A549 (cell line): ENCODE measurements around the gene IGHMBP2. TPM values are rescaled to one million over a fixed set of nuclear protein-coding genes. Genes with fewer than 3 reads are reported as not detected.

Experiments used
- ATAC-seq, 2 experiments: fragments of 200-7000 bp in 1 of 2; fragments of >200 bp in 1 of 2; cut with Nextera tagmentation in 1 of 2; cut with Tn5 transposase in 1 of 2; 3 replicates each; pipeline versions ENCODE4 v1.8.0 to v1.9.1; 2018 to 2020; ENCODE audit warnings: mild to moderate bottlenecking in 1 of 2, moderate library complexity in 1 of 2
- CTCF ChIA-PET: fragments of 300-600 bp; sonication (Branson Sonifier 250); formaldehyde crosslinking; extraction: SDS; loops from one replicate; lab custom pipeline; 2021; ENCODE audit warnings: antibody characterized with exemption, inconsistent platforms; lab: Yijun Ruan, JAX
- POLR2A ChIA-PET: fragments of 350-600 bp; formaldehyde crosslinking; extraction: SDS; loops from one replicate; lab custom pipeline; 2021; ENCODE audit warnings: antibody characterized with exemption, inconsistent platforms; lab: Yijun Ruan, JAX
- DNase-seq, 2 experiments: peaks; one replicate each; pipeline versions ENCODE4 v3.0.0 to v3.0.0-alpha.2; 2011 to 2016; ENCODE audit warnings: low read depth in 1 of 2, low spot score in 1 of 2
- FAIRE-seq: peaks from 2 replicates; lab custom pipeline; 2011; peaks lifted over from hg19 to GRCh38; lab: Jason Lieb, UNC
- H3K27ac ChIP-seq, 2 experiments: fragments of >200 bp; sonication (Bioruptor Twin); formaldehyde crosslinking; 3 replicates each; pipeline ENCODE4 v1.5.1; 2016 to 2017
- H3K4me1 ChIP-seq: fragments of >200 bp; sonication (Bioruptor Twin); formaldehyde crosslinking; 3 replicates; pipeline ENCODE4 v1.6.1; 2016
- H3K4me2 ChIP-seq: fragments of >200 bp; sonication (Bioruptor Twin); formaldehyde crosslinking; 3 replicates; pipeline ENCODE4 v1.6.1; 2016
- H3K4me3 ChIP-seq: fragments of >200 bp; sonication (Bioruptor Twin); formaldehyde crosslinking; 3 replicates; pipeline ENCODE4 v1.5.1; 2016
- H3K9me3 ChIP-seq: fragments of >200 bp; sonication (Bioruptor Twin); formaldehyde crosslinking; 3 replicates; pipeline ENCODE4 v1.6.1; 2016
- ATOH8 ChIP-seq: fragments of 250-450 bp; sonication (Bioruptor Pico); IDR thresholded peaks from 2 replicates; pipeline ENCODE4 v1.5.0; 2020; ENCODE audit warnings: low read depth, mild to moderate bottlenecking, moderate library complexity
- BCL3 ChIP-seq: fragments of >200 bp; sonication (Bioruptor Twin); formaldehyde crosslinking; IDR thresholded peaks from 3 replicates; pipeline ENCODE4 v1.6.1; 2016
- BHLHE40 ChIP-seq: IDR thresholded peaks from 2 replicates; pipeline ENCODE4 v1.6.1; 2012; ENCODE audit warnings: low read depth, low read length, inconsistent platforms
- CBX8 ChIP-seq: fragments of 200-600 bp; sonication (generic); IDR thresholded peaks from 2 replicates; pipeline ENCODE4 v1.6.1; 2016
- EP300 ChIP-seq, 2 experiments: fragments of >200 bp; sonication (Bioruptor Twin); formaldehyde crosslinking; IDR thresholded peaks; 2 replicates in 1 of 2; 3 replicates in 1 of 2; pipeline ENCODE4 v1.6.1; 2016 to 2017
- ESRRA ChIP-seq: fragments of 150-350 bp; IDR thresholded peaks from 2 replicates; pipeline ENCODE4 v1.6.1; 2014; ENCODE audit warnings: mild to moderate bottlenecking, low read length, borderline replicate concordance
- FOSL2 ChIP-seq, 2 experiments: fragments of 450-650 bp in 1 of 2; fragments of >200 bp in 1 of 2; sonication (Bioruptor Twin) in 1 of 2; formaldehyde crosslinking; IDR thresholded peaks; 2 replicates each; pipeline versions ENCODE4 v1.5.0 to v1.6.1; 2016 to 2020; ENCODE audit warnings: mild to moderate bottlenecking in 1 of 2, moderate library complexity in 1 of 2
- FOXS1 ChIP-seq: fragments of 250-450 bp; sonication (Bioruptor Pico); IDR thresholded peaks from 2 replicates; pipeline ENCODE4 v1.5.0; 2020; ENCODE audit warnings: mild to moderate bottlenecking, moderate library complexity
- HDAC2 ChIP-seq: fragments of 200-600 bp; sonication (generic); IDR thresholded peaks from 2 replicates; pipeline ENCODE4 v1.6.1; 2016
- HES2 ChIP-seq: fragments of >200 bp; sonication (Bioruptor Twin); formaldehyde crosslinking; IDR thresholded peaks from 2 replicates; pipeline ENCODE4 v1.6.1; 2016
- HMGXB4 ChIP-seq: fragments of 250-450 bp; sonication (Bioruptor Pico); IDR thresholded peaks from 2 replicates; pipeline ENCODE4 v1.5.0; 2021; ENCODE audit warnings: mild to moderate bottlenecking, moderate library complexity, borderline replicate concordance
- HOXA7 ChIP-seq: fragments of 250-450 bp; sonication (Bioruptor Pico); IDR thresholded peaks from 2 replicates; pipeline ENCODE4 v1.5.0; 2020; ENCODE audit warnings: mild to moderate bottlenecking, moderate library complexity
- HOXB13 ChIP-seq: fragments of 250-450 bp; sonication (Bioruptor Pico); IDR thresholded peaks from 2 replicates; pipeline ENCODE4 v1.5.0; 2020; ENCODE audit warnings: low read depth, mild to moderate bottlenecking, moderate library complexity
- HOXB5 ChIP-seq: fragments of 250-450 bp; sonication (Bioruptor Pico); IDR thresholded peaks from 2 replicates; pipeline ENCODE4 v1.5.0; 2020; ENCODE audit warnings: mild to moderate bottlenecking, moderate library complexity
- JUN ChIP-seq, 2 experiments: fragments of >200 bp; sonication (Bioruptor Twin); formaldehyde crosslinking; IDR thresholded peaks; 2 replicates in 1 of 2; 3 replicates in 1 of 2; pipeline ENCODE4 v1.6.1; 2016 to 2017
- MAFK ChIP-seq: fragments of 450-650 bp; IDR thresholded peaks from 2 replicates; pipeline ENCODE4 v1.6.1; 2014; ENCODE audit not compliant: partially characterized antibody
- MYC ChIP-seq: IDR thresholded peaks from 2 replicates; pipeline ENCODE4 v1.6.1; 2012; ENCODE audit warnings: mild to moderate bottlenecking, inconsistent platforms, low read length, improper control_type of control experiment, borderline replicate concordance
- NFE2L2 ChIP-seq: fragments of 150-350 bp; conservative IDR thresholded peaks from 2 replicates; pipeline ENCODE4 v1.6.1; 2014; ENCODE audit warnings: low read length
- NR3C1 ChIP-seq: fragments of >200 bp; sonication (Bioruptor Twin); formaldehyde crosslinking; IDR thresholded peaks from 3 replicates; pipeline ENCODE4 v1.6.1; 2017
- PHF8 ChIP-seq: fragments of 200-600 bp; sonication (generic); IDR thresholded peaks from 2 replicates; pipeline ENCODE4 v1.6.1; 2016; ENCODE audit warnings: low read depth, mild to moderate bottlenecking, antibody characterized with exemption, moderate library complexity, borderline replicate concordance
- POLR2A ChIP-seq: IDR thresholded peaks from 2 replicates; pipeline ENCODE4 v1.6.1; 2012; ENCODE audit warnings: mild to moderate bottlenecking, low read length
- RARB ChIP-seq: fragments of 250-450 bp; sonication (Bioruptor Pico); IDR thresholded peaks from 2 replicates; pipeline ENCODE4 v1.8.0; 2021; ENCODE audit warnings: mild to moderate bottlenecking, moderate library complexity
- RCOR1 ChIP-seq: fragments of 150-350 bp; IDR thresholded peaks from 2 replicates; pipeline ENCODE4 v1.6.1; 2014; ENCODE audit warnings: antibody characterized with exemption, low read length, low read depth
- RFX5 ChIP-seq: fragments of 450-650 bp; IDR thresholded peaks from 2 replicates; pipeline ENCODE4 v1.7.1; 2014; ENCODE audit warnings: antibody characterized with exemption, mild to moderate bottlenecking, moderate library complexity
- SMC3 ChIP-seq: fragments of >200 bp; sonication (Bioruptor Twin); formaldehyde crosslinking; IDR thresholded peaks from 3 replicates; pipeline ENCODE4 v1.6.1; 2018; ENCODE audit warnings: inconsistent platforms
- SREBF2 ChIP-seq: fragments of 450-650 bp; IDR thresholded peaks from 2 replicates; pipeline ENCODE4 v1.6.1; 2014; ENCODE audit warnings: mild to moderate bottlenecking, moderate library complexity
- TFCP2L1 ChIP-seq: fragments of 250-450 bp; sonication (Bioruptor Pico); IDR thresholded peaks from 2 replicates; pipeline ENCODE4 v1.5.0; 2021; ENCODE audit warnings: mild to moderate bottlenecking
- TP53 ChIP-seq: fragments of 250-450 bp; sonication (Bioruptor Pico); IDR thresholded peaks from 2 replicates; pipeline ENCODE4 v1.5.0; 2021; ENCODE audit warnings: mild to moderate bottlenecking, moderate library complexity
- ZFP36 ChIP-seq: fragments of 450-650 bp; IDR thresholded peaks from 2 replicates; pipeline ENCODE4 v1.6.1; 2014; ENCODE audit warnings: borderline replicate concordance; ENCODE audit not compliant: partially characterized antibody
- WGBS: methylation state at CpG from one replicate; pipeline ENCODE4 v1.1.6; 2017; ENCODE audit errors: missing lambda C conversion rate; 5-methylcytosine and 5-hydroxymethylcytosine counted together
- polyA plus RNA-seq, 4 experiments: library from polyadenylated mRNA; depleted of rRNA in 3 of 4; stranded (reverse); fragments of >200 nt; fragmentation: RNase III in 1 of 4; extraction: RNeasy Plus Mini Kit Qiagen cat#74134 plus additional on column Dnase treatment in 1 of 4; gene quantifications; 2 replicates in 3 of 4; 3 replicates in 1 of 4; pipeline ENCODE4 v1.2.3, GENCODE V29; 2011 to 2017

IGHMBP2 gene
- polyA plus RNA-seq, 2 of the 4 experiments (the other 2 are of a cell fraction) = 11.9 to 12.8 TPM

DNA sequence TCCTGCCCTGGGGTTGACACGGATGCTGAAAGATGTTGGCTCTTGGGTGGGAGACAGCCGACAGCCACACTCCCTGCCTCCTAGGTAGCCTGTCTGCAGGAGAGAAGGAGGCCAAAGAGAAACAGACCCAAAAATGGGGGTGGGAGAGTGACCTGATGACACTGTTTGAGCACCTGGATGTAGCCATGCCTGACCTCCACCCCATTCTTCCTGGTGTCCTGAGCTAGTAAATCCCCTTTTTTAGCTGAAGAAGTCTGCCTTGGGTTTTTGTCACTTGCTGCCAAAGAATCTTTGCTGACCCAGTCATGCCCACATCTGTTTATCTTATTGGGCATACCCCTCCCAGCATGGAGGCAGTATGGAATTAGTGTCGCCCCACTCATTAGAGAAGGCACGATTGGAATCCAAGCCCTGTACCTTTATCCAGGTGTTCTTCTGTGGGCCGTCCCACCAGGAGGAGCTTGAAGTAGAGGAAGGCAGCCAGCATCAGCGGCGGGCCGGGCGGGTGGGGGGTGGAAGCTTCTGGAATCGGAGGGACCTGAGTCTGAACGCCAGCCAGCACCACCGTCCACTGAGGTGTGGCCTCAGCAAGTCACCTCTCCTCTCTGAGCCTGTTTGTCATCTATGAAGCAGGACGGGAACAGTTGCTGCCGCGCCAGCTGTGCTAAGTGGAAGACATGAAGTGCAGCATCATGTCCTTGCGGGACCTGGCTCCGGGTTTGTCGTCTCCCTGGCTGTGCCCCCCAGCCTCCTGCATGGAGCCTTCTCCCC lies 37.8 kb downstream of the IGHMBP2 start:
- ATAC-seq (no peak), FAIRE-seq (no peak), DNase-seq (no peak)
- 94% methylated on average over 15 of the region's 18 CpGs for WGBS
- Histone ChIP-seq H3K4me2 (no peak overlapping the region), H3K4me1 (no peaks in the 10 kb centered on the region), H3K9me3 (no peaks in the 10 kb centered on the region), H3K4me3 (no peak overlapping the region), H3K27ac (no peak overlapping the region)
- TF ChIP-seq HOXA7 (CRISPR knock-in tag) = no peak
- POLR2A ChIA-PET = no interaction called here
- CTCF ChIA-PET = interaction anchor here (3.7 kb wide), 1 partner anchor 9 kb away, joined by 17 read pairs; no protein-coding TSS in a partner anchor

DNA sequence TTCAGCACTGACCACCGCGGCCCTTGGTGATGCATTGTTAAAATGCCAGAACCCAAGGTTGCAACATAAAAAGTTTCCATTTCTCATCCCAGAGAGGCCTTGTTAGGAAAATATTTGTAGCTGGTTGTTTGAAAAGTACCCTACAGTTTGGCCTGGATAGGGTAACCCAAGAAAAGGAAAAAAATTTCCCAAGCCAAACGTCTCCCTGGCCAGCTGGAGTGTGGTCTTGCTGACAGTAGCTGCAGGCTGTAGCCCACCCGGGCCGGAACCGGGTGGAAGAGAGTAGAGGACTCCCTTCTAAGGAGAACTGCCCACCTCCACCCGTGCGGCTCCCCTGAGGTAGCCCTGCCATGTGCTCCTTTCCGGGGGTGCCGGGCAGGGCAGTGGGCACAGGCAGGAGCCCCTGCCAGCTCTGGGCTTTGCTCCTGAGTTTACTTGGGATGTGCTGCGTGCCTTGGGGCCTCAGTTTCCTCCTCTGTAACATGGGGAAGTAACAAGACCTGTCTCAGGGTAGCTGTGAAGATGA lies 38.5 kb downstream of the IGHMBP2 start:
- no peak overlapping the region for H3K4me3 ChIP-seq
- FAIRE-seq (no peak), ATAC-seq (no peak), DNase-seq (no peak)
- WGBS = 86% methylated on average over 11 of the region's 11 CpGs
- POLR2A ChIA-PET = no interaction called here
- H3K4me2 ChIP-seq = no peak overlapping the region
- CTCF ChIA-PET = interaction anchor here (3.7 kb wide), 1 partner anchor 8 kb away, joined by 17 read pairs; no protein-coding TSS in a partner anchor
- no peaks in the 10 kb centered on the region for H3K4me1 ChIP-seq
- TF ChIP-seq RCOR1 = no peak
- no peak for TF ChIP-seq TP53 (CRISPR knock-in tag)
- TF ChIP-seq HOXB13 (CRISPR knock-in tag) = no peak
- TF ChIP-seq MAFK = no peak
- TF ChIP-seq HOXA7 (CRISPR knock-in tag) = no peak
- TF ChIP-seq SMC3 = no peak
- TF ChIP-seq PHF8 = no peak
- TF ChIP-seq EP300 (IDR thresholded peaks at IDR 0.05) = no peak
- no peak for TF ChIP-seq HMGXB4
- no peak for TF ChIP-seq FOSL2 (IDR thresholded peaks at IDR 0.05)
- TF ChIP-seq FOSL2 (CRISPR knock-in tag; IDR thresholded peaks at IDR 0.05) = no peak
- no peak for TF ChIP-seq BCL3
- TF ChIP-seq ATOH8 (CRISPR knock-in tag) = no peak
- TF ChIP-seq MYC = no peak
- no peak for TF ChIP-seq FOXS1 (CRISPR knock-in tag)
- no peak for TF ChIP-seq HOXB5 (CRISPR knock-in tag)
- no peak for TF ChIP-seq POLR2A
- no peak for TF ChIP-seq RFX5
- TF ChIP-seq, all 56 proteins: peak for 0
- no peaks in the 10 kb centered on the region for H3K9me3 ChIP-seq
- no peak overlapping the region for H3K27ac ChIP-seq

- no peak overlapping the region for H3K27ac ChIP-seq
- CTCF ChIA-PET = interaction anchor here (0.6 kb wide), 1 partner anchor 56 kb away, joined by 3 read pairs; no protein-coding TSS in a partner anchor
These were observed 39.1 kb downstream of the IGHMBP2 start for GRCh38 chr11:68942751-68943271.

More at GRCh38 chr11:68942751-68943271, 39.1 kb downstream of the IGHMBP2 start:
- DNase-seq = no peak
- no peaks in the 10 kb centered on the region for H3K4me1 ChIP-seq
- FAIRE-seq = no peak
- POLR2A ChIA-PET = no interaction called here
- H3K4me3 ChIP-seq = no peak overlapping the region
- no peaks in the 10 kb centered on the region for H3K9me3 ChIP-seq
- peak in 1 of 2 experiments; percentile 30; a peak in 2 of 6 replicates for ATAC-seq
- TF ChIP-seq ESRRA (no peak), HES2 (no peak), EP300 (IDR thresholded peaks at IDR 0.05) (no peak), NFE2L2 (no peak), NR3C1 (no peak), BHLHE40 (no peak), RCOR1 (no peak), RARB (CRISPR knock-in tag) (no peak), ZFP36 (no peak), HDAC2 (no peak), TP53 (CRISPR knock-in tag) (no peak), CBX8 (no peak), SREBF2 (no peak), FOSL2 (IDR thresholded peaks at IDR 0.05) (no peak), FOSL2 (CRISPR knock-in tag; IDR thresholded peaks at IDR 0.05) (no peak), JUN (IDR thresholded peaks at IDR 0.05) (no peak), TFCP2L1 (CRISPR knock-in tag) (no peak)
- TF ChIP-seq, all 56 proteins: peak for 0
- WGBS = 73% methylated on average over 3 of the region's 9 CpGs
- H3K4me2 ChIP-seq = no peak overlapping the region
